A549 (cell line): ENCODE results near the gene TBX18. TPM values are rescaled to one million over a fixed set of nuclear protein-coding genes. Genes with fewer than 3 reads are reported as not detected.

Source experiments
- ATAC-seq, 2 experiments: fragments of 200-7000 bp in 1 of 2; fragments of >200 bp in 1 of 2; cut with Nextera tagmentation in 1 of 2; cut with Tn5 transposase in 1 of 2; 3 replicates each; pipeline versions ENCODE4 v1.8.0 to v1.9.1; 2018 to 2020; ENCODE audit warnings: mild to moderate bottlenecking in 1 of 2, moderate library complexity in 1 of 2
- CTCF ChIA-PET: fragments of 300-600 bp; sonication (Branson Sonifier 250); formaldehyde crosslinking; extraction: SDS; loops from one replicate; lab custom pipeline; 2021; ENCODE audit warnings: antibody characterized with exemption, inconsistent platforms; lab: Yijun Ruan, JAX
- POLR2A ChIA-PET: fragments of 350-600 bp; formaldehyde crosslinking; extraction: SDS; loops from one replicate; lab custom pipeline; 2021; ENCODE audit warnings: antibody characterized with exemption, inconsistent platforms; lab: Yijun Ruan, JAX
- DNase-seq, 2 experiments: peaks; one replicate each; pipeline versions ENCODE4 v3.0.0 to v3.0.0-alpha.2; 2011 to 2016; ENCODE audit warnings: low read depth in 1 of 2, low spot score in 1 of 2
- FAIRE-seq: peaks from 2 replicates; lab custom pipeline; 2011; peaks lifted over from hg19 to GRCh38; lab: Jason Lieb, UNC
- H3K27ac ChIP-seq, 2 experiments: fragments of >200 bp; sonication (Bioruptor Twin); formaldehyde crosslinking; 3 replicates each; pipeline ENCODE4 v1.5.1; 2016 to 2017
- H3K4me1 ChIP-seq: fragments of >200 bp; sonication (Bioruptor Twin); formaldehyde crosslinking; 3 replicates; pipeline ENCODE4 v1.6.1; 2016
- H3K4me2 ChIP-seq: fragments of >200 bp; sonication (Bioruptor Twin); formaldehyde crosslinking; 3 replicates; pipeline ENCODE4 v1.6.1; 2016
- H3K4me3 ChIP-seq: fragments of >200 bp; sonication (Bioruptor Twin); formaldehyde crosslinking; 3 replicates; pipeline ENCODE4 v1.5.1; 2016
- H3K9me3 ChIP-seq: fragments of >200 bp; sonication (Bioruptor Twin); formaldehyde crosslinking; 3 replicates; pipeline ENCODE4 v1.6.1; 2016
- BHLHE40 ChIP-seq: IDR thresholded peaks from 2 replicates; pipeline ENCODE4 v1.6.1; 2012; ENCODE audit warnings: low read depth, low read length, inconsistent platforms
- CBX2 ChIP-seq: fragments of 200-600 bp; sonication (generic); IDR thresholded peaks from 2 replicates; pipeline ENCODE4 v1.6.1; 2016; ENCODE audit warnings: low read depth, mild to moderate bottlenecking, borderline replicate concordance
- CHD4 ChIP-seq: fragments of 200-600 bp; sonication (generic); IDR thresholded peaks from 2 replicates; pipeline ENCODE4 v1.6.1; 2016; ENCODE audit warnings: antibody characterized with exemption, mild to moderate bottlenecking, borderline replicate concordance
- EHF ChIP-seq: fragments of 250-450 bp; sonication (Bioruptor Pico); IDR thresholded peaks from 2 replicates; pipeline ENCODE4 v1.5.0; 2020; ENCODE audit warnings: mild to moderate bottlenecking
- EP300 ChIP-seq, 2 experiments: fragments of >200 bp; sonication (Bioruptor Twin); formaldehyde crosslinking; IDR thresholded peaks; 2 replicates in 1 of 2; 3 replicates in 1 of 2; pipeline ENCODE4 v1.6.1; 2016 to 2017
- FOXS1 ChIP-seq: fragments of 250-450 bp; sonication (Bioruptor Pico); IDR thresholded peaks from 2 replicates; pipeline ENCODE4 v1.5.0; 2020; ENCODE audit warnings: mild to moderate bottlenecking, moderate library complexity
- HOXA7 ChIP-seq: fragments of 250-450 bp; sonication (Bioruptor Pico); IDR thresholded peaks from 2 replicates; pipeline ENCODE4 v1.5.0; 2020; ENCODE audit warnings: mild to moderate bottlenecking, moderate library complexity
- HOXB5 ChIP-seq: fragments of 250-450 bp; sonication (Bioruptor Pico); IDR thresholded peaks from 2 replicates; pipeline ENCODE4 v1.5.0; 2020; ENCODE audit warnings: mild to moderate bottlenecking, moderate library complexity
- MAZ ChIP-seq: fragments of 150-350 bp; IDR thresholded peaks from 2 replicates; pipeline ENCODE4 v1.6.1; 2014; ENCODE audit warnings: antibody characterized with exemption, low read depth, low read length, borderline replicate concordance
- MYC ChIP-seq: IDR thresholded peaks from 2 replicates; pipeline ENCODE4 v1.6.1; 2012; ENCODE audit warnings: mild to moderate bottlenecking, inconsistent platforms, low read length, improper control_type of control experiment, borderline replicate concordance
- NR3C1 ChIP-seq: fragments of >200 bp; sonication (Bioruptor Twin); formaldehyde crosslinking; IDR thresholded peaks from 3 replicates; pipeline ENCODE4 v1.6.1; 2017
- POLR2AphosphoS2 ChIP-seq: conservative IDR thresholded peaks from 2 replicates; pipeline ENCODE4 v1.6.1; 2012; ENCODE audit warnings: low read length, improper control_type of control experiment, inconsistent platforms
- RCOR1 ChIP-seq: fragments of 150-350 bp; IDR thresholded peaks from 2 replicates; pipeline ENCODE4 v1.6.1; 2014; ENCODE audit warnings: antibody characterized with exemption, low read length, low read depth
- RNF2 ChIP-seq: fragments of 200-600 bp; sonication (generic); IDR thresholded peaks from 2 replicates; pipeline ENCODE4 v1.6.1; 2016; ENCODE audit warnings: low read depth, mild to moderate bottlenecking, antibody characterized with exemption, moderate library complexity, borderline replicate concordance
- SMC3 ChIP-seq: fragments of >200 bp; sonication (Bioruptor Twin); formaldehyde crosslinking; IDR thresholded peaks from 3 replicates; pipeline ENCODE4 v1.6.1; 2018; ENCODE audit warnings: inconsistent platforms
- SREBF2 ChIP-seq: fragments of 450-650 bp; IDR thresholded peaks from 2 replicates; pipeline ENCODE4 v1.6.1; 2014; ENCODE audit warnings: mild to moderate bottlenecking, moderate library complexity
- ZFP36 ChIP-seq: fragments of 450-650 bp; IDR thresholded peaks from 2 replicates; pipeline ENCODE4 v1.6.1; 2014; ENCODE audit warnings: borderline replicate concordance; ENCODE audit not compliant: partially characterized antibody
- ZNF302 ChIP-seq: fragments of 250-450 bp; sonication (Bioruptor Pico); IDR thresholded peaks from 2 replicates; pipeline ENCODE4 v1.9.0; 2021; ENCODE audit warnings: inconsistent platforms, mild to moderate bottlenecking, moderate library complexity
- WGBS: methylation state at CpG from one replicate; pipeline ENCODE4 v1.1.6; 2017; ENCODE audit errors: missing lambda C conversion rate; 5-methylcytosine and 5-hydroxymethylcytosine counted together
- polyA plus RNA-seq, 4 experiments: library from polyadenylated mRNA; depleted of rRNA in 3 of 4; stranded (reverse); fragments of >200 nt; fragmentation: RNase III in 1 of 4; extraction: RNeasy Plus Mini Kit Qiagen cat#74134 plus additional on column Dnase treatment in 1 of 4; gene quantifications; 2 replicates in 3 of 4; 3 replicates in 1 of 4; pipeline ENCODE4 v1.2.3, GENCODE V29; 2011 to 2017
- TF ChIP-seq, protein P1 (sequence below): fragments of 200-600 bp; sonication (generic); IDR thresholded peaks from 2 replicates; pipeline ENCODE4 v1.6.1; 2016; ENCODE audit warnings: antibody characterized with exemption, mild to moderate bottlenecking, moderate library complexity
- TF ChIP-seq, protein P2 (sequence below): IDR thresholded peaks from 2 replicates; pipeline ENCODE4 v1.6.1; 2012
- TF ChIP-seq, protein P3 (sequence below): IDR thresholded peaks from 2 replicates; pipeline ENCODE4 v1.6.1; 2012; ENCODE audit warnings: low read depth, borderline replicate concordance
- TF ChIP-seq, protein P4 (sequence below): IDR thresholded peaks from 2 replicates; pipeline ENCODE4 v1.6.1; 2012
- TF ChIP-seq, protein P5 (sequence below): fragments of 250-450 bp; sonication (Bioruptor Pico); IDR thresholded peaks from 2 replicates; pipeline ENCODE4 v1.5.0; 2021; ENCODE audit warnings: mild to moderate bottlenecking, moderate library complexity, borderline replicate concordance

TBX18 gene
- polyA plus RNA-seq, 2 of the 4 experiments (the other 2 are of a cell fraction), result 20.8 to 67.4 TPM

DNA sequence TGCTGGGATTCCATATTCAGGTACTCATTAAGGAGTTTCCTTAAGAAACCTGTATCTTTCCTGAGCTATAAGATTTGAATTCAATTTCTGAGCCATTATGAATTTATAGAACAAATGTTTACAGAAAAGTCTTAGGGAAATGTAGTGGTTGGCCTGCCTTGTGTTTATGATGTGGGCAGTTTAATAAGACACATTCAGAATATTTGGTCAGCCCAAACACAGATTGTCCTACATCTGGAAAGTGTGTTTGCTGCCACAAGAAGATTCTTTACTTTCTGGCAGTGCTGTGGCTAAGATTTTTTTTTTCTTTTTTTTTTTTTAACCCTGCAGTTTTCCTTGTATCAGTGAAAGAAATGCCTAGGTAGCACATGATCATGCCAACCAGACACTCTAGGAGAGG lies 15.2 kb downstream of the TBX18 start:
- ChIA-PET CTCF (interaction anchor here (0.6 to 1.5 kb wide), 2 partner anchors 22 to 327 kb away, joined by 3 to 4 read pairs; no protein-coding TSS in a partner anchor), POLR2A (no interaction called here)
- no peak overlapping the region; the same call in 2 of the 3 replicates for H3K4me2 ChIP-seq
- ATAC-seq, result no peak
- no peaks in the 10 kb centered on the region for H3K9me3 ChIP-seq
- no peak overlapping the region for H3K4me3 ChIP-seq
- no peak for DNase-seq
- no peak overlapping the region for H3K27ac ChIP-seq
- no peak for TF ChIP-seq CHD4
- H3K4me1 ChIP-seq, result peaks cover 14% of the 10 kb centered on the region; the same call in 2 of the 3 replicates
- FAIRE-seq, result no peak

DNA sequence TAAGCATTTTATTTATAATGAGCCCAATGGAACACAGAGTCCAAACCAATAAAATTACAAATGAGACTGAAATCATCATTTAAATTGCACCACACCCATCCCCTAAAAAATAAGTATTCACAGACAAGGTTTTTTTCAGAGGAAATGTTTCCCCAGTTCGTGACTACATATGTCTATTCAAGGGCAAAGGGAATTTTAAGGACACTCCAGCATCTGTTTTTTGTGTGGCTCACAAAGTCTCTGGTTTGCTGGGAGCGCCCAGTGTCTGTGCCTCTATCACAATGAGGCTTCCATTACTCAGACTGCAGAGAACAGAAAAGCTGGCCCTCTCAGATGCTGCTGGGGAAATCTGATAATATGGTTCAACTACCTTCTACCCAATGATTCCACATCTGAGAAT lies 16.0 kb downstream of the TBX18 start:
- Histone ChIP-seq H3K9me3 (no peaks in the 10 kb centered on the region), H3K4me3 (no peak overlapping the region), H3K4me2 (no peak overlapping the region), H3K4me1 (peaks cover 14% of the 10 kb centered on the region; the same call in 2 of the 3 replicates), H3K27ac (no peak overlapping the region)
- ChIA-PET POLR2A (no interaction called here), CTCF (interaction anchor here (1.2 to 1.5 kb wide), 2 partner anchors 16 to 326 kb away, joined by 3 to 4 read pairs; no protein-coding TSS in a partner anchor)
- DNase-seq (no peak), FAIRE-seq (no peak), ATAC-seq (no peak)
- 86% methylated on average over 2 of the region's 2 CpGs for WGBS
- no peak for TF ChIP-seq FOXS1 (CRISPR knock-in tag)
- no peak for TF ChIP-seq HOXB5 (CRISPR knock-in tag)
- TF ChIP-seq, protein P1, sequence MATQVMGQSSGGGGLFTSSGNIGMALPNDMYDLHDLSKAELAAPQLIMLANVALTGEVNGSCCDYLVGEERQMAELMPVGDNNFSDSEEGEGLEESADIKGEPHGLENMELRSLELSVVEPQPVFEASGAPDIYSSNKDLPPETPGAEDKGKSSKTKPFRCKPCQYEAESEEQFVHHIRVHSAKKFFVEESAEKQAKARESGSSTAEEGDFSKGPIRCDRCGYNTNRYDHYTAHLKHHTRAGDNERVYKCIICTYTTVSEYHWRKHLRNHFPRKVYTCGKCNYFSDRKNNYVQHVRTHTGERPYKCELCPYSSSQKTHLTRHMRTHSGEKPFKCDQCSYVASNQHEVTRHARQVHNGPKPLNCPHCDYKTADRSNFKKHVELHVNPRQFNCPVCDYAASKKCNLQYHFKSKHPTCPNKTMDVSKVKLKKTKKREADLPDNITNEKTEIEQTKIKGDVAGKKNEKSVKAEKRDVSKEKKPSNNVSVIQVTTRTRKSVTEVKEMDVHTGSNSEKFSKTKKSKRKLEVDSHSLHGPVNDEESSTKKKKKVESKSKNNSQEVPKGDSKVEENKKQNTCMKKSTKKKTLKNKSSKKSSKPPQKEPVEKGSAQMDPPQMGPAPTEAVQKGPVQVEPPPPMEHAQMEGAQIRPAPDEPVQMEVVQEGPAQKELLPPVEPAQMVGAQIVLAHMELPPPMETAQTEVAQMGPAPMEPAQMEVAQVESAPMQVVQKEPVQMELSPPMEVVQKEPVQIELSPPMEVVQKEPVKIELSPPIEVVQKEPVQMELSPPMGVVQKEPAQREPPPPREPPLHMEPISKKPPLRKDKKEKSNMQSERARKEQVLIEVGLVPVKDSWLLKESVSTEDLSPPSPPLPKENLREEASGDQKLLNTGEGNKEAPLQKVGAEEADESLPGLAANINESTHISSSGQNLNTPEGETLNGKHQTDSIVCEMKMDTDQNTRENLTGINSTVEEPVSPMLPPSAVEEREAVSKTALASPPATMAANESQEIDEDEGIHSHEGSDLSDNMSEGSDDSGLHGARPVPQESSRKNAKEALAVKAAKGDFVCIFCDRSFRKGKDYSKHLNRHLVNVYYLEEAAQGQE, result no peak
- TF ChIP-seq BHLHE40, result no peak
- TF ChIP-seq, protein P2, sequence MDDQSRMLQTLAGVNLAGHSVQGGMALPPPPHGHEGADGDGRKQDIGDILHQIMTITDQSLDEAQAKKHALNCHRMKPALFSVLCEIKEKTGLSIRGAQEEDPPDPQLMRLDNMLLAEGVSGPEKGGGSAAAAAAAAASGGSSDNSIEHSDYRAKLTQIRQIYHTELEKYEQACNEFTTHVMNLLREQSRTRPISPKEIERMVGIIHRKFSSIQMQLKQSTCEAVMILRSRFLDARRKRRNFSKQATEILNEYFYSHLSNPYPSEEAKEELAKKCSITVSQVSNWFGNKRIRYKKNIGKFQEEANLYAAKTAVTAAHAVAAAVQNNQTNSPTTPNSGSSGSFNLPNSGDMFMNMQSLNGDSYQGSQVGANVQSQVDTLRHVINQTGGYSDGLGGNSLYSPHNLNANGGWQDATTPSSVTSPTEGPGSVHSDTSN, result no peak
- TF ChIP-seq, protein P3, sequence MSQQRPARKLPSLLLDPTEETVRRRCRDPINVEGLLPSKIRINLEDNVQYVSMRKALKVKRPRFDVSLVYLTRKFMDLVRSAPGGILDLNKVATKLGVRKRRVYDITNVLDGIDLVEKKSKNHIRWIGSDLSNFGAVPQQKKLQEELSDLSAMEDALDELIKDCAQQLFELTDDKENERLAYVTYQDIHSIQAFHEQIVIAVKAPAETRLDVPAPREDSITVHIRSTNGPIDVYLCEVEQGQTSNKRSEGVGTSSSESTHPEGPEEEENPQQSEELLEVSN, result no peak

DNA sequence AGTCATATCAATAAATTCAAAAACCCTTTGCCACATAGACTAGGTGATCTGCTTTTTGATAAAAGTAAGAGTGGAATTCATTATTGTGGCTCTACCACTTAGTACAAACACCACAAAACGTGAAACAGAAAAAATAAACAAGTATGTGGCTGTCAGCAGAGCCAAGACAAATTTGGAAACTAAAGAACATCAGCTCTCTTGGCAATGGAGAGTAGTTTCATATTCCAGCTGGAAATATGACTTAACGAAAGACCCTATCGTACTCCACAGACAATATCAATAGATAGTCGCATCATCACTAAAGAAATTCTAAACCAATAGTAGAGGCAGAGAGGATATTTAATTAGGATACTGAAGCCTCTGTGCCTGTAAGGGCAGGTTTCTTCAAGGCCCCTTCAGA lies 20.8 kb downstream of the TBX18 start:
- 85% methylated on average over 4 of the region's 4 CpGs for WGBS
- FAIRE-seq (no peak), DNase-seq (no peak)
- no peak overlapping the region for H3K4me2 ChIP-seq
- TF ChIP-seq ZFP36 (no peak), HOXA7 (CRISPR knock-in tag) (no peak), RNF2 (no peak), EP300 (IDR thresholded peaks at IDR 0.05) (no peak), EHF (CRISPR knock-in tag) (no peak), CHD4 (no peak), ZNF302 (CRISPR knock-in tag) (no peak), MYC (no peak), CBX2 (no peak), POLR2AphosphoS2 (no peak), SREBF2 (no peak), RCOR1 (no peak), MAZ (no peak), NR3C1 (no peak), SMC3 (no peak)
- TF ChIP-seq, protein P4, sequence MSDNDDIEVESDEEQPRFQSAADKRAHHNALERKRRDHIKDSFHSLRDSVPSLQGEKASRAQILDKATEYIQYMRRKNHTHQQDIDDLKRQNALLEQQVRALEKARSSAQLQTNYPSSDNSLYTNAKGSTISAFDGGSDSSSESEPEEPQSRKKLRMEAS, result no peak
- TF ChIP-seq, protein P3, result no peak
- TF ChIP-seq, protein P2, result no peak
- TF ChIP-seq, protein P5, sequence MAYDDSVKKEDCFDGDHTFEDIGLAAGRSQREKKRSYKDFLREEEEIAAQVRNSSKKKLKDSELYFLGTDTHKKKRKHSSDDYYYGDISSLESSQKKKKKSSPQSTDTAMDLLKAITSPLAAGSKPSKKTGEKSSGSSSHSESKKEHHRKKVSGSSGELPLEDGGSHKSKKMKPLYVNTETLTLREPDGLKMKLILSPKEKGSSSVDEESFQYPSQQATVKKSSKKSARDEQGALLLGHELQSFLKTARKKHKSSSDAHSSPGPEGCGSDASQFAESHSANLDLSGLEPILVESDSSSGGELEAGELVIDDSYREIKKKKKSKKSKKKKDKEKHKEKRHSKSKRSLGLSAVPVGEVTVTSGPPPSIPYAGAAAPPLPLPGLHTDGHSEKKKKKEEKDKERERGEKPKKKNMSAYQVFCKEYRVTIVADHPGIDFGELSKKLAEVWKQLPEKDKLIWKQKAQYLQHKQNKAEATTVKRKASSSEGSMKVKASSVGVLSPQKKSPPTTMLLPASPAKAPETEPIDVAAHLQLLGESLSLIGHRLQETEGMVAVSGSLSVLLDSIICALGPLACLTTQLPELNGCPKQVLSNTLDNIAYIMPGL, result no peak
- TF ChIP-seq, all 56 proteins: peak for 0
- Histone ChIP-seq H3K27ac (no peak overlapping the region), H3K4me3 (no peak overlapping the region), H3K9me3 (no peaks in the 10 kb centered on the region), H3K4me1 (peaks cover 17% of the 10 kb centered on the region)
- CTCF ChIA-PET, result no interaction called here
- ATAC-seq, result no peak
- POLR2A ChIA-PET, result no interaction called here
